ENCODE measurements around the gene PCK2.
A peak's percentile ranks its signal among the peaks of the same experiment; 100 is the strongest.

Gene PCK2

GRCh38 chr14:24068711-24069410 lies 25.2 kb upstream of the PCK2 start:
- H3K4me3 Mint-ChIP-seq, result no peak overlapping the region
- peaks cover 11% of the 10 kb centered on the region for H3K4me1 Mint-ChIP-seq (ENCODE audit: low read depth)
- H3K9me3 Mint-ChIP-seq, result no peaks in the 10 kb centered on the region
- no peak overlapping the region for H3K27ac Mint-ChIP-seq
- no peaks in the 10 kb centered on the region for H3K27me3 Mint-ChIP-seq
- H3K36me3 Mint-ChIP-seq (ENCODE audit: low read depth), result no peaks in the 10 kb centered on the region

GRCh38 chr14:24069411-24069735 lies 24.7 kb upstream of the PCK2 start:
- H3K36me3 Mint-ChIP-seq (ENCODE audit: low read depth), result no peaks in the 10 kb centered on the region
- H3K27ac Mint-ChIP-seq, result no peak overlapping the region
- no peaks in the 10 kb centered on the region for H3K9me3 Mint-ChIP-seq
- no peak overlapping the region for H3K4me3 Mint-ChIP-seq
- peaks cover 11% of the 10 kb centered on the region for H3K4me1 Mint-ChIP-seq (ENCODE audit: low read depth)
- H3K27me3 Mint-ChIP-seq, result no peaks in the 10 kb centered on the region

- Mint-ChIP-seq H3K9me3 (no peaks in the 10 kb centered on the region), H3K27me3 (no peaks in the 10 kb centered on the region), H3K4me1 (ENCODE audit: low read depth) (peaks cover 14% of the 10 kb centered on the region), H3K4me3 (no peak overlapping the region), H3K36me3 (ENCODE audit: low read depth) (no peaks in the 10 kb centered on the region), H3K27ac (peak overlapping the region; percentile 6)
These were observed 23.6 kb upstream of the PCK2 start for GRCh38 chr14:24070285-24071143.

- H3K4me1 Mint-ChIP-seq (ENCODE audit: low read depth), result peaks cover 14% of the 10 kb centered on the region
- no peaks in the 10 kb centered on the region for H3K27me3 Mint-ChIP-seq
- no peak within 1 kb of the TSS for H3K27ac Mint-ChIP-seq
- peak within 1 kb of the TSS; percentile 1 for H3K4me3 Mint-ChIP-seq
- H3K9me3 Mint-ChIP-seq, result no peaks in the 10 kb centered on the region
- no peaks in the 10 kb centered on the region for H3K36me3 Mint-ChIP-seq (ENCODE audit: low read depth)
These were observed 22.9 kb upstream of the PCK2 start, which contains the start of gene CPNE6 for GRCh38 chr14:24071144-24071697. TSS of gene CPNE6 (plus strand) at chr14:24071562. CDS start at chr14:24072937, 1,375 bp downstream.

GRCh38 chr14:24071836-24072430 lies 22.2 kb upstream of the PCK2 start:
- Mint-ChIP-seq H3K4me1 (ENCODE audit: low read depth) (peaks cover 14% of the 10 kb centered on the region), H3K36me3 (ENCODE audit: low read depth) (no peaks in the 10 kb centered on the region), H3K27me3 (no peaks in the 10 kb centered on the region), H3K27ac (no peak overlapping the region), H3K9me3 (no peaks in the 10 kb centered on the region), H3K4me3 (no peak overlapping the region)

GRCh38 chr14:24072436-24072835 lies 21.7 kb upstream of the PCK2 start:
- H3K4me3 Mint-ChIP-seq, result no peak overlapping the region
- no peaks in the 10 kb centered on the region for H3K9me3 Mint-ChIP-seq
- no peaks in the 10 kb centered on the region for H3K27me3 Mint-ChIP-seq
- H3K4me1 Mint-ChIP-seq (ENCODE audit: low read depth), result peaks cover 14% of the 10 kb centered on the region
- H3K27ac Mint-ChIP-seq, result no peak overlapping the region
- H3K36me3 Mint-ChIP-seq (ENCODE audit: low read depth), result no peaks in the 10 kb centered on the region

GRCh38 chr14:24072881-24073877 lies 20.9 kb upstream of the PCK2 start:
- no peak overlapping the region for H3K27ac Mint-ChIP-seq

GRCh38 chr14:24074625-24075484 lies 19.3 kb upstream of the PCK2 start:
- Mint-ChIP-seq H3K9me3 (no peaks in the 10 kb centered on the region), H3K4me3 (no peak overlapping the region), H3K4me1 (ENCODE audit: low read depth) (peaks cover 19% of the 10 kb centered on the region), H3K27ac (no peak overlapping the region), H3K36me3 (ENCODE audit: low read depth) (no peaks in the 10 kb centered on the region), H3K27me3 (no peaks in the 10 kb centered on the region)

More at GRCh38 chr14:24072881-24073877, 20.9 kb upstream of the PCK2 start:
- Mint-ChIP-seq H3K4me3 (no peak overlapping the region), H3K4me1 (ENCODE audit: low read depth) (peaks cover 14% of the 10 kb centered on the region), H3K36me3 (ENCODE audit: low read depth) (no peaks in the 10 kb centered on the region), H3K27me3 (no peaks in the 10 kb centered on the region), H3K9me3 (no peaks in the 10 kb centered on the region)

- Mint-ChIP-seq H3K36me3 (ENCODE audit: low read depth) (no peaks in the 10 kb centered on the region), H3K27me3 (no peaks in the 10 kb centered on the region), H3K9me3 (no peaks in the 10 kb centered on the region), H3K4me1 (ENCODE audit: low read depth) (peaks cover 23% of the 10 kb centered on the region), H3K27ac (no peak overlapping the region), H3K4me3 (no peak overlapping the region)
These were observed 18.4 kb upstream of the PCK2 start for GRCh38 chr14:24075485-24076301.

- Mint-ChIP-seq H3K27ac (no peak overlapping the region), H3K36me3 (ENCODE audit: low read depth) (no peaks in the 10 kb centered on the region), H3K4me1 (ENCODE audit: low read depth) (peaks cover 21% of the 10 kb centered on the region), H3K4me3 (no peak overlapping the region), H3K9me3 (no peaks in the 10 kb centered on the region), H3K27me3 (no peaks in the 10 kb centered on the region)
These were observed 17.9 kb upstream of the PCK2 start for GRCh38 chr14:24076302-24076601.

- Mint-ChIP-seq H3K4me1 (ENCODE audit: low read depth) (peaks cover 25% of the 10 kb centered on the region), H3K27ac (no peak overlapping the region), H3K4me3 (no peak overlapping the region), H3K36me3 (ENCODE audit: low read depth) (no peaks in the 10 kb centered on the region), H3K27me3 (no peaks in the 10 kb centered on the region), H3K9me3 (no peaks in the 10 kb centered on the region)
These were observed 17.0 kb upstream of the PCK2 start for GRCh38 chr14:24077086-24077485.

- Mint-ChIP-seq H3K9me3 (no peaks in the 10 kb centered on the region), H3K4me3 (no peak overlapping the region), H3K36me3 (ENCODE audit: low read depth) (no peaks in the 10 kb centered on the region), H3K27me3 (no peaks in the 10 kb centered on the region), H3K27ac (no peak overlapping the region), H3K4me1 (ENCODE audit: low read depth) (peaks cover 27% of the 10 kb centered on the region)
These were observed 16.0 kb upstream of the PCK2 start for GRCh38 chr14:24078146-24078545.
